SU-DHL-6 (cell line): ENCODE results near the gene NOPCHAP1.

ENCODE experiments used
- CTCF ChIP-seq: fragments of 200-600 bp; sonication (generic); IDR thresholded peaks from one replicate; pipeline ENCODE4 v1.5.1; 2017; ENCODE audit warnings: antibody characterized with exemption, mild to moderate bottlenecking, low read length, moderate library complexity; ENCODE audit not compliant: insufficient read depth, poor library complexity, severe bottlenecking
- EZH2phosphoT487 ChIP-seq: fragments of 200-600 bp; sonication (generic), shearing (Covaris generic); conservative IDR thresholded peaks from 2 replicates; pipeline ENCODE4 v1.6.1; 2018; ENCODE audit warnings: mild to moderate bottlenecking, antibody characterized with exemption, low read length, moderate library complexity, mixed read lengths

GRCh38 chr12:104951759-104952509 lies 34.2 kb upstream of the NOPCHAP1 start:
- TF ChIP-seq EZH2phosphoT487 (no peak), CTCF (no peak)
